ENCODE measurements around the gene LDAH.

Gene LDAH

DNA sequence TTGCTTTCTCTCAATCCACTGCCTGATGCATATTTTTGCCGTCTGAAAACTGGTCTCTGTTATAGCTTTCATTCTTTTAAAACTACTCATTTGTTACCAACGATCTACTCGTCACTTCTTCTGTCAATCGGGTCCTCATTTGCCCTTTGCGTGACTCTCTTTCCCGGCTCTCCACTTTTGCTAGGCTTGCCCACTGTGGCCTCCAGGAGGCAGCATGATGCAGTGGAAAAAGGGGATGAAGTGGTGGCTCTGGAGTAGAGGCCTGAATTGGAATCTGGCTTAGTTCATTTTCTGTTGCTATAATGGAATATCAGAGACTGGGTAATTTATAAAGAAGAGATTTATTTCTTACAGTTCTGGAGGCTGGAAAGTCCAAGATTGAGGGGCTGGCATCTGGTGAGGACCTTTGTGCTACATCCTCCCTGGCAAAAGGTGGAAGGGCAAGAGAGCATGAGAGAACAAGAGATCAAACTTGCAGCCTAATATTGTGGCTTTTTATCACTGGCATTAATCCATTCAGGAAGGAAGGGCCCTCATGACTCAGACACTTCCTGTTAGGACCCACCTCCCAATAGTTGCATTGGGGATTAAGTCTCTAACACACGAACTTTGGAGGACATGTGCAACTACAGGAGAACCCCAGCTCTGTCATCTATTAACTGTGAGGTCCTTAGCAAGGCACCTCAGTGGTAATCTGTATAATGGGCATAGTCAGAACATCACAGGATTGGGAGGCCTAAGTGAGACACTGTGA is 140.6 kb downstream of the LDAH start (continued):
- TF ChIP-seq ZNF530 (tag by site-specific recombination; IDR thresholded peaks at IDR 0.05; ENCODE audit: low read depth) (no peak), ZNF19 (tag by site-specific recombination; IDR thresholded peaks at IDR 0.05; ENCODE audit: low read depth) (no peak), ZNF837 (tag by site-specific recombination; IDR thresholded peaks at IDR 0.05) (no peak), ZEB2 (tag by site-specific recombination; IDR thresholded peaks at IDR 0.05) (no peak), ZNF202 (tag by site-specific recombination; IDR thresholded peaks at IDR 0.05; ENCODE audit: borderline replicate concordance) (no peak), BCL11B (tag by site-specific recombination; IDR thresholded peaks at IDR 0.05; ENCODE audit: low read depth) (no peak), ZNF610 (tag by site-specific recombination; IDR thresholded peaks at IDR 0.05; ENCODE audit: borderline replicate concordance) (no peak), YY2 (tag by site-specific recombination; IDR thresholded peaks at IDR 0.05) (no peak)
- TF ChIP-seq, protein P1, sequence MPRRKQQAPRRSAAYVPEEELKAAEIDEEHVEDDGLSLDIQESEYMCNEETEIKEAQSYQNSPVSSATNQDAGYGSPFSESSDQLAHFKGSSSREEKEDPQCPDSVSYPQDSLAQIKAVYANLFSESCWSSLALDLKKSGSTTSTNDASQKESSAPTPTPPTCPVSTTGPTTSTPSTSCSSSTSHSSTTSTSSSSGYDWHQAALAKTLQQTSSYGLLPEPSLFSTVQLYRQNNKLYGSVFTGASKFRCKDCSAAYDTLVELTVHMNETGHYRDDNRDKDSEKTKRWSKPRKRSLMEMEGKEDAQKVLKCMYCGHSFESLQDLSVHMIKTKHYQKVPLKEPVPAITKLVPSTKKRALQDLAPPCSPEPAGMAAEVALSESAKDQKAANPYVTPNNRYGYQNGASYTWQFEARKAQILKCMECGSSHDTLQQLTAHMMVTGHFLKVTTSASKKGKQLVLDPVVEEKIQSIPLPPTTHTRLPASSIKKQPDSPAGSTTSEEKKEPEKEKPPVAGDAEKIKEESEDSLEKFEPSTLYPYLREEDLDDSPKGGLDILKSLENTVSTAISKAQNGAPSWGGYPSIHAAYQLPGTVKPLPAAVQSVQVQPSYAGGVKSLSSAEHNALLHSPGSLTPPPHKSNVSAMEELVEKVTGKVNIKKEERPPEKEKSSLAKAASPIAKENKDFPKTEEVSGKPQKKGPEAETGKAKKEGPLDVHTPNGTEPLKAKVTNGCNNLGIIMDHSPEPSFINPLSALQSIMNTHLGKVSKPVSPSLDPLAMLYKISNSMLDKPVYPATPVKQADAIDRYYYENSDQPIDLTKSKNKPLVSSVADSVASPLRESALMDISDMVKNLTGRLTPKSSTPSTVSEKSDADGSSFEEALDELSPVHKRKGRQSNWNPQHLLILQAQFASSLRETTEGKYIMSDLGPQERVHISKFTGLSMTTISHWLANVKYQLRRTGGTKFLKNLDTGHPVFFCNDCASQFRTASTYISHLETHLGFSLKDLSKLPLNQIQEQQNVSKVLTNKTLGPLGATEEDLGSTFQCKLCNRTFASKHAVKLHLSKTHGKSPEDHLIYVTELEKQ (tag by site-specific recombination; IDR thresholded peaks at IDR 0.05; ENCODE audit: borderline replicate concordance) = no peak
- TF ChIP-seq, protein P2, sequence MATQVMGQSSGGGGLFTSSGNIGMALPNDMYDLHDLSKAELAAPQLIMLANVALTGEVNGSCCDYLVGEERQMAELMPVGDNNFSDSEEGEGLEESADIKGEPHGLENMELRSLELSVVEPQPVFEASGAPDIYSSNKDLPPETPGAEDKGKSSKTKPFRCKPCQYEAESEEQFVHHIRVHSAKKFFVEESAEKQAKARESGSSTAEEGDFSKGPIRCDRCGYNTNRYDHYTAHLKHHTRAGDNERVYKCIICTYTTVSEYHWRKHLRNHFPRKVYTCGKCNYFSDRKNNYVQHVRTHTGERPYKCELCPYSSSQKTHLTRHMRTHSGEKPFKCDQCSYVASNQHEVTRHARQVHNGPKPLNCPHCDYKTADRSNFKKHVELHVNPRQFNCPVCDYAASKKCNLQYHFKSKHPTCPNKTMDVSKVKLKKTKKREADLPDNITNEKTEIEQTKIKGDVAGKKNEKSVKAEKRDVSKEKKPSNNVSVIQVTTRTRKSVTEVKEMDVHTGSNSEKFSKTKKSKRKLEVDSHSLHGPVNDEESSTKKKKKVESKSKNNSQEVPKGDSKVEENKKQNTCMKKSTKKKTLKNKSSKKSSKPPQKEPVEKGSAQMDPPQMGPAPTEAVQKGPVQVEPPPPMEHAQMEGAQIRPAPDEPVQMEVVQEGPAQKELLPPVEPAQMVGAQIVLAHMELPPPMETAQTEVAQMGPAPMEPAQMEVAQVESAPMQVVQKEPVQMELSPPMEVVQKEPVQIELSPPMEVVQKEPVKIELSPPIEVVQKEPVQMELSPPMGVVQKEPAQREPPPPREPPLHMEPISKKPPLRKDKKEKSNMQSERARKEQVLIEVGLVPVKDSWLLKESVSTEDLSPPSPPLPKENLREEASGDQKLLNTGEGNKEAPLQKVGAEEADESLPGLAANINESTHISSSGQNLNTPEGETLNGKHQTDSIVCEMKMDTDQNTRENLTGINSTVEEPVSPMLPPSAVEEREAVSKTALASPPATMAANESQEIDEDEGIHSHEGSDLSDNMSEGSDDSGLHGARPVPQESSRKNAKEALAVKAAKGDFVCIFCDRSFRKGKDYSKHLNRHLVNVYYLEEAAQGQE (tag by site-specific recombination; IDR thresholded peaks at IDR 0.05) = no peak
- TF ChIP-seq, protein P3, sequence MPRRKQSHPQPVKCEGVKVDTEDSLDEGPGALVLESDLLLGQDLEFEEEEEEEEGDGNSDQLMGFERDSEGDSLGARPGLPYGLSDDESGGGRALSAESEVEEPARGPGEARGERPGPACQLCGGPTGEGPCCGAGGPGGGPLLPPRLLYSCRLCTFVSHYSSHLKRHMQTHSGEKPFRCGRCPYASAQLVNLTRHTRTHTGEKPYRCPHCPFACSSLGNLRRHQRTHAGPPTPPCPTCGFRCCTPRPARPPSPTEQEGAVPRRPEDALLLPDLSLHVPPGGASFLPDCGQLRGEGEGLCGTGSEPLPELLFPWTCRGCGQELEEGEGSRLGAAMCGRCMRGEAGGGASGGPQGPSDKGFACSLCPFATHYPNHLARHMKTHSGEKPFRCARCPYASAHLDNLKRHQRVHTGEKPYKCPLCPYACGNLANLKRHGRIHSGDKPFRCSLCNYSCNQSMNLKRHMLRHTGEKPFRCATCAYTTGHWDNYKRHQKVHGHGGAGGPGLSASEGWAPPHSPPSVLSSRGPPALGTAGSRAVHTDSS (tag by site-specific recombination; IDR thresholded peaks at IDR 0.05) = no peak
- TF ChIP-seq, protein P4, sequence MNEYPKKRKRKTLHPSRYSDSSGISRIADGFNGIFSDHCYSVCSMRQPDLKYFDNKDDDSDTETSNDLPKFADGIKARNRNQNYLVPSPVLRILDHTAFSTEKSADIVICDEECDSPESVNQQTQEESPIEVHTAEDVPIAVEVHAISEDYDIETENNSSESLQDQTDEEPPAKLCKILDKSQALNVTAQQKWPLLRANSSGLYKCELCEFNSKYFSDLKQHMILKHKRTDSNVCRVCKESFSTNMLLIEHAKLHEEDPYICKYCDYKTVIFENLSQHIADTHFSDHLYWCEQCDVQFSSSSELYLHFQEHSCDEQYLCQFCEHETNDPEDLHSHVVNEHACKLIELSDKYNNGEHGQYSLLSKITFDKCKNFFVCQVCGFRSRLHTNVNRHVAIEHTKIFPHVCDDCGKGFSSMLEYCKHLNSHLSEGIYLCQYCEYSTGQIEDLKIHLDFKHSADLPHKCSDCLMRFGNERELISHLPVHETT (tag by site-specific recombination; IDR thresholded peaks at IDR 0.05) = no peak

DNA sequence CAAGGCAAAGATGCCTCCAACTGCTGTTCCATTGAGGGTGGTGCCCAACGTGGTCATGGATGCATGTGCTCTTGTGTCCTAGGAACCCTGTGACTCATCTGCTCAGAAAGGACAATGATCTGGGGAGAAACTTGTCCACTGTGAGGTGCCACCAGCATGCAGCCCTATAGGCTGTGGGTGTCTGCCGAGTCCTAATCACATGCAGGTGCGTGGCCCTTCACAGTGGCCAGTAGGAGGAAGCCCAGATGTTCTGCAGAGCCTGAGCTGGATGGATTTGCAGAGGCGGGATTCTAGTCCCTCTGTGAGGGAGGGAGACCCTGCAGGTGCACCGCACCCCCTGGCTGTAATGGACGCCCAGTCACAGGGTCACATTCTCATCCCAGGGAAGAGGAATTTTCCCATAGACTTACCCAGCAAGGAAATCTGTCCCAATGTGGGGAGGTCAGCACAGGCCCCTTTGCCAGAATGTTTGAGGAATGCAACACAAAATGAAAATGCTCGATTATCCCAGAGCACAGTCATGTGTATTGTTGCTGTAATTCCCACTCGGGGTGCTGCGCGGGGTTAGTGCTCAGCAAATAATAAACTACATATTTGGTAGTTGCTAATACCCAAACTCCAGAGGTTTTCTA is 142.0 kb downstream of the LDAH start:
- CTCF ChIA-PET = interaction anchor here (0.6 kb wide), 1 partner anchor 245 kb away, joined by 3 read pairs; no protein-coding TSS in a partner anchor
- peaks cover 0 to 55% of the 10 kb centered on the region in 2 experiments; a peak in 1 of 3 replicates for H3K36me3 ChIP-seq (ENCODE audit: control insufficient read depth in 2 of 2, insufficient read depth in 1 of 2, low read length in 2 of 2)
- H3K27ac ChIP-seq (ENCODE audit: extremely low read depth, low read depth, low read length) = no peak overlapping the region
- POLR2A ChIA-PET = no interaction called here
- H3K4me1 ChIP-seq (ENCODE audit: control insufficient read depth, insufficient read depth, low read length) = no peaks in the 10 kb centered on the region
- H3K9me3 ChIP-seq (ENCODE audit: control insufficient read depth, insufficient read depth, low read depth, low read length) = no peaks in the 10 kb centered on the region
- H3K4me3 ChIP-seq (ENCODE audit: low read depth, low read length) = no peak overlapping the region
- TF ChIP-seq ZNF521 (tag by site-specific recombination; IDR thresholded peaks at IDR 0.05) (no peak), ZNF558 (tag by site-specific recombination; IDR thresholded peaks at IDR 0.05) (no peak), ZNF311 (tag by site-specific recombination; IDR thresholded peaks at IDR 0.05; ENCODE audit: borderline replicate concordance) (no peak), ZBTB17 (tag by site-specific recombination; IDR thresholded peaks at IDR 0.05) (no peak), ZNF514 (tag by site-specific recombination; IDR thresholded peaks at IDR 0.05) (no peak), ZNF335 (tag by site-specific recombination; conservative IDR thresholded peaks at IDR 0.05) (no peak), ZNF621 (tag by site-specific recombination; IDR thresholded peaks at IDR 0.05) (no peak), ZFP3 (tag by site-specific recombination; IDR thresholded peaks at IDR 0.05; ENCODE audit: low read depth) (no peak)
- TF ChIP-seq, protein P5, sequence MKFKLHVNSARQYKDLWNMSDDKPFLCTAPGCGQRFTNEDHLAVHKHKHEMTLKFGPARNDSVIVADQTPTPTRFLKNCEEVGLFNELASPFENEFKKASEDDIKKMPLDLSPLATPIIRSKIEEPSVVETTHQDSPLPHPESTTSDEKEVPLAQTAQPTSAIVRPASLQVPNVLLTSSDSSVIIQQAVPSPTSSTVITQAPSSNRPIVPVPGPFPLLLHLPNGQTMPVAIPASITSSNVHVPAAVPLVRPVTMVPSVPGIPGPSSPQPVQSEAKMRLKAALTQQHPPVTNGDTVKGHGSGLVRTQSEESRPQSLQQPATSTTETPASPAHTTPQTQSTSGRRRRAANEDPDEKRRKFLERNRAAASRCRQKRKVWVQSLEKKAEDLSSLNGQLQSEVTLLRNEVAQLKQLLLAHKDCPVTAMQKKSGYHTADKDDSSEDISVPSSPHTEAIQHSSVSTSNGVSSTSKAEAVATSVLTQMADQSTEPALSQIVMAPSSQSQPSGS (tag by site-specific recombination; IDR thresholded peaks at IDR 0.05; ENCODE audit: low read depth) = no peak
- TF ChIP-seq, protein P6, sequence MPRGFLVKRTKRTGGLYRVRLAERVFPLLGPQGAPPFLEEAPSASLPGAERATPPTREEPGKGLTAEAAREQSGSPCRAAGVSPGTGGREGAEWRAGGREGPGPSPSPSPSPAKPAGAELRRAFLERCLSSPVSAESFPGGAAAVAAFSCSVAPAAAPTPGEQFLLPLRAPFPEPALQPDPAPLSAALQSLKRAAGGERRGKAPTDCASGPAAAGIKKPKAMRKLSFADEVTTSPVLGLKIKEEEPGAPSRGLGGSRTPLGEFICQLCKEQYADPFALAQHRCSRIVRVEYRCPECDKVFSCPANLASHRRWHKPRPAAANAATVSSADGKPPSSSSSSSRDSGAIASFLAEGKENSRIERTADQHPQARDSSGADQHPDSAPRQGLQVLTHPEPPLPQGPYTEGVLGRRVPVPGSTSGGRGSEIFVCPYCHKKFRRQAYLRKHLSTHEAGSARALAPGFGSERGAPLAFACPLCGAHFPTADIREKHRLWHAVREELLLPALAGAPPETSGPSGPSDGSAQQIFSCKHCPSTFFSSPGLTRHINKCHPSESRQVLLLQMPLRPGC (tag by site-specific recombination; IDR thresholded peaks at IDR 0.05) = no peak
